Activated CD4-positive, alpha-beta T cell treated with anti-CD3 and anti-CD28 coated beads, Interleukin-2, amount 50 U/mL, for 16 hours (primary cell): Measurements from ENCODE around the gene MIA.
"Not testable (repeated sequence)": the region's sequence is repeated elsewhere in the genome, so short reads cannot be mapped to it uniquely, and the experiment has no call there.

Experiments used
- DNase-seq: peaks from one replicate; pipeline ENCODE4 v3.0.0-alpha.2; 2020

MIA gene

DNA sequence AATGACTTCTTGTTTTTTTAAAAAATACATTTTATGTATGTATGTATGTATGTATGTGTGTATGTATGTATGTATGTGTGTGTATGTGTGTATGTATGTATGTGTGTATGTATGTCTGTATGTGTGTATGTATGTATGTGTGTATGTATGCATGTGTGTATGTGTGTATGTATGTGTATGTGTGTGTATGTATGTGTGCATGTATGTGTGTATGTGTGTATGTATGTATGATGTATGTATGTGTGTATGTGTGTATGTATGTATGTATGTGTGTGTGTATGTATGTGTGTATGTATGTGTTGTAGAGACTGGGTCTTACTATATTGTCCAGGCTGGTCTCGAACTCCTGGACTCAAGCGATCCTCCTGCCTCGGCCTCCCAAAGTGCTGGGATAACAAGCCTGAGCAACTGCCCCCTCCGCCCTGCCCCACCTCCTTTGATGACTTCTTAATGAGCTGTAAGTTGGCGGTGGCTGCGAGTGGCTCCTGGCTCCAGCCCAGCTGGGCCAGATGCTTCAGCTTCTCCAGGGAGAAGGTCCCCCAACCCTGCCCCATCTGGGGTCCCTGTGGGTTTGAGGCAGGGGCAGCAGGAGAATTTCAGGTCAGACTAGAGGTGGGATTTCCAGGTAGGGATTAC lies 50.3 kb downstream of the MIA start:
- DNase-seq = not testable (repeated sequence)

DNA sequence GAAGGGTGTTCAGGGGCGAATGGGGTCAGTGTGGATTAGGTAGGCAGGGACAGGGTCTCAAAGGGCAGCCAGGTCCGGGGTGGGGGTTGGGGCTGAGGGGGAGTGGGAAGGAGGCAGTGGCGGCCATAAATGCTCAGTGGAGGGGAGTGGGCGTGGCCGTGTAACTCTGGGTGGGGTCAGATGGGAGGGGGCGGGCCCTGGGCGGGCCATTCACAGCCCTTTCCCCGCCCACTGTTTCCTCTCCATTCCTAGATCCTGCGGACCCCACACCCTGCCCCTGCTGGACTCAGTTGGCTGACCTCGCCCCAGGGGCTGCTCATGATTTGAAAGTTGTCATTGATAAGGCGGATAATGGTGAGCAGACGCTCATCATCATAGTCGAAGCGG lies 51.0 kb downstream of the MIA start:
- not testable (repeated sequence) for DNase-seq

- DNase-seq = not testable (repeated sequence)
Observed at GRCh38 chr19:40826699-40827385, 51.5 kb downstream of the MIA start.
